GM23248 (cell line): ENCODE data around the gene KIF3A. TPM values are rescaled to one million over a fixed set of nuclear protein-coding genes. Genes with fewer than 3 reads are reported as not detected.

Experiments
- DNase-seq: peaks from one replicate; pipeline ENCODE4 v3.0.0-alpha.2; 2015
- H2AFZ ChIP-seq: fragments of 200-600 bp; sonication (generic); 2 replicates; pipeline ENCODE4 v1.6.1; 2016; ENCODE audit warnings: antibody characterized with exemption
- H3F3A ChIP-seq: fragments of 200-600 bp; sonication (generic); 2 replicates; pipeline ENCODE4 v1.6.1; 2016; ENCODE audit warnings: mild to moderate bottlenecking, antibody characterized with exemption, mixed run types; ENCODE audit not compliant: insufficient read depth
- H3K27ac ChIP-seq: fragments of 200-600 bp; sonication (generic); 2 replicates; pipeline ENCODE4 v1.5.1; 2016; ENCODE audit warnings: mild to moderate bottlenecking
- H3K27me3 ChIP-seq: fragments of 200-600 bp; sonication (generic); replicated peaks from 2 replicates; pipeline ENCODE4 v1.6.1; 2016; ENCODE audit warnings: mild to moderate bottlenecking; ENCODE audit not compliant: insufficient read depth
- H3K36me3 ChIP-seq: fragments of 200-600 bp; sonication (generic); 2 replicates; pipeline ENCODE4 v1.6.1; 2016; ENCODE audit warnings: low read depth, mild to moderate bottlenecking
- H3K4me1 ChIP-seq: fragments of 200-600 bp; sonication (generic); 2 replicates; pipeline ENCODE4 v1.6.1; 2016; ENCODE audit warnings: mild to moderate bottlenecking; ENCODE audit not compliant: insufficient read depth
- H3K4me2 ChIP-seq: fragments of 200-600 bp; sonication (generic); one replicate; pipeline ENCODE4 v1.6.1; 2016; ENCODE audit warnings: mild to moderate bottlenecking; ENCODE audit not compliant: unreplicated experiment
- H3K4me3 ChIP-seq: fragments of 200-600 bp; sonication (generic); 2 replicates; pipeline ENCODE4 v1.5.1; 2016; ENCODE audit warnings: mild to moderate bottlenecking
- H3K79me2 ChIP-seq: fragments of 200-600 bp; sonication (generic); 2 replicates; pipeline ENCODE4 v1.6.1; 2016; ENCODE audit warnings: mild to moderate bottlenecking; ENCODE audit not compliant: insufficient read depth
- H3K9ac ChIP-seq: fragments of 200-600 bp; sonication (generic); 2 replicates; pipeline ENCODE4 v1.6.1; 2016; ENCODE audit warnings: mild to moderate bottlenecking
- H3K9me2 ChIP-seq: fragments of 200-600 bp; sonication (generic); 2 replicates; pipeline ENCODE4 v1.6.1; 2016; ENCODE audit warnings: mixed run types, mild to moderate bottlenecking, moderate library complexity; ENCODE audit not compliant: insufficient read depth
- H3K9me3 ChIP-seq: fragments of 200-600 bp; sonication (generic); one replicate; pipeline ENCODE4 v1.6.1; 2017; ENCODE audit warnings: low read depth
- H4K20me1 ChIP-seq: fragments of 200-600 bp; sonication (generic); 2 replicates; pipeline ENCODE4 v1.6.0; 2016; ENCODE audit not compliant: insufficient read depth
- EZH2 ChIP-seq: fragments of 200-600 bp; sonication (generic); IDR thresholded peaks from 2 replicates; pipeline ENCODE4 v1.6.1; 2018; ENCODE audit warnings: antibody characterized with exemption, mild to moderate bottlenecking; ENCODE audit not compliant: insufficient read depth, poor library complexity, severe bottlenecking
- EZH2phosphoT487 ChIP-seq: fragments of 200-600 bp; sonication (generic); IDR thresholded peaks from 2 replicates; pipeline ENCODE4 v1.6.1; 2018; ENCODE audit warnings: antibody characterized with exemption, moderate library complexity, mild to moderate bottlenecking, low read depth; ENCODE audit not compliant: insufficient read depth
- WGBS, 2 experiments: methylation state at CpG; one replicate each; pipeline ENCODE4 v1.1.6; 2015 to 2017; ENCODE audit warnings: low lambda C conversion rate in 2 of 2, low coverage in 1 of 2; ENCODE audit errors: missing lambda C conversion rate in 2 of 2; 5-methylcytosine and 5-hydroxymethylcytosine counted together
- in situ Hi-C: fragments of 300-500 bp; cut with MboI; formaldehyde crosslinking; loops from 2 replicates; pipeline ENCODE4 v1.15.0; 2020
- polyA plus RNA-seq: library from polyadenylated mRNA; unstranded; fragments of >200 nt; fragmentation: Nextera tagmentation; extraction: Ambion mirVana; gene quantifications from 2 replicates; pipeline ENCODE4 v1.2.1, GENCODE V29; 2016
- total RNA-seq: library from RNA; depleted of rRNA; stranded (reverse); fragments of >200 nt; shearing (Covaris generic); gene quantifications from 2 replicates; pipeline ENCODE4 v1.2.3, GENCODE V29; 2014; rRNA removed

KIF3A gene
- total RNA-seq (6.8 TPM in 2 replicates), polyA plus RNA-seq (13.9 and 18.8 TPM in 2 replicates)

GRCh38 chr5:132736853-132737833 is at the start of gene KIF3A:
Gene KIF3A (minus strand): TSS chr5:132737546. CDS start chr5:132737419, 127 bp downstream.
- H3K4me3 ChIP-seq, result peak within 1 kb of the TSS; percentile 87
- no peaks in the 10 kb centered on the region for H3K27me3 ChIP-seq
- 1 to 2% methylated on average over 67 to 78 of the region's 81 CpGs for WGBS, 2 experiments
- DNase-seq, result peak; percentile 98
- no peaks in the 10 kb centered on the region for H3F3A ChIP-seq
- no peaks in the 10 kb centered on the region for H3K9me3 ChIP-seq
- H2AFZ ChIP-seq, result peak within 1 kb of the TSS; percentile 87
- in situ Hi-C loops, result no loop called here
- peaks cover 7% of the 10 kb centered on the region for H3K4me1 ChIP-seq
- peak within 1 kb of the TSS; percentile 78 for H3K9ac ChIP-seq
- H3K36me3 ChIP-seq, result no peaks in the 10 kb centered on the region
- TF ChIP-seq EZH2, result no peak
- no peak for TF ChIP-seq EZH2phosphoT487
- H3K27ac ChIP-seq, result 0 out of 2 replicates have a peak within 1 kb of the TSS, but pooled peaks have one; percentile 6
- H4K20me1 ChIP-seq, result no peaks in the 10 kb centered on the region
- peak within 1 kb of the TSS; percentile 80 for H3K4me2 ChIP-seq
- no peaks in the 10 kb centered on the region for H3K9me2 ChIP-seq
- H3K79me2 ChIP-seq, result peaks cover 35% of the 10 kb centered on the region

GRCh38 chr5:132787076-132787475 is 49.7 kb upstream of the KIF3A start:
- in situ Hi-C loops, result no loop called here
- no peak for TF ChIP-seq EZH2phosphoT487
- no peak for TF ChIP-seq EZH2
- no peaks in the 10 kb centered on the region for H3K27me3 ChIP-seq

GRCh38 chr5:132785864-132786263 is 48.5 kb upstream of the KIF3A start:
- no peaks in the 10 kb centered on the region for H3K36me3 ChIP-seq
- DNase-seq, result no peak
- no peak overlapping the region for H3K4me2 ChIP-seq
- H3K9me3 ChIP-seq, result no peaks in the 10 kb centered on the region
- no peaks in the 10 kb centered on the region for H4K20me1 ChIP-seq
- WGBS, 2 experiments, result 92 to 93% methylated on average over 4 of the region's 4 CpGs
- H3F3A ChIP-seq, result no peaks in the 10 kb centered on the region; the same call in 1 of the 2 replicates
- TF ChIP-seq EZH2 (no peak), EZH2phosphoT487 (no peak)
- H3K9me2 ChIP-seq, result no peaks in the 10 kb centered on the region
- H3K9ac ChIP-seq, result no peak overlapping the region
- peaks cover 35% of the 10 kb centered on the region for H3K4me1 ChIP-seq
- in situ Hi-C loops, result no loop called here
- H3K4me3 ChIP-seq, result no peak overlapping the region
- H3K27ac ChIP-seq, result no peak overlapping the region
- H2AFZ ChIP-seq, result no peak overlapping the region
- no peaks in the 10 kb centered on the region for H3K79me2 ChIP-seq
- no peaks in the 10 kb centered on the region for H3K27me3 ChIP-seq

More at GRCh38 chr5:132787076-132787475, 49.7 kb upstream of the KIF3A start:
- peaks cover 27% of the 10 kb centered on the region for H3K4me1 ChIP-seq
- H3K79me2 ChIP-seq, result no peaks in the 10 kb centered on the region
- no peak overlapping the region for H3K4me3 ChIP-seq
- 100% methylated on average over 1 of the region's 1 CpG for WGBS, 2 experiments
- no peaks in the 10 kb centered on the region; the same call in 1 of the 2 replicates for H3F3A ChIP-seq
- no peak overlapping the region for H3K4me2 ChIP-seq
- H3K9me3 ChIP-seq, result no peaks in the 10 kb centered on the region
- H3K36me3 ChIP-seq, result no peaks in the 10 kb centered on the region
- DNase-seq, result peak; percentile 81
- no peak overlapping the region for H3K9ac ChIP-seq
- no peaks in the 10 kb centered on the region for H3K9me2 ChIP-seq
- H4K20me1 ChIP-seq, result no peaks in the 10 kb centered on the region
- no peak overlapping the region for H2AFZ ChIP-seq
- no peak overlapping the region for H3K27ac ChIP-seq

GRCh38 chr5:132785365-132785764 is 48.0 kb upstream of the KIF3A start:
- Histone ChIP-seq H3F3A (no peaks in the 10 kb centered on the region; the same call in 1 of the 2 replicates), H3K4me3 (no peak overlapping the region), H3K27me3 (no peaks in the 10 kb centered on the region), H3K79me2 (no peaks in the 10 kb centered on the region), H3K27ac (no peak overlapping the region), H3K9me3 (no peaks in the 10 kb centered on the region), H3K36me3 (no peaks in the 10 kb centered on the region), H3K9me2 (no peaks in the 10 kb centered on the region), H3K9ac (no peak overlapping the region), H4K20me1 (no peaks in the 10 kb centered on the region), H3K4me1 (peaks cover 35% of the 10 kb centered on the region), H2AFZ (no peak overlapping the region), H3K4me2 (no peak overlapping the region)
- no peak for DNase-seq
- TF ChIP-seq EZH2, result no peak
- no peak for TF ChIP-seq EZH2phosphoT487
- 87 to 88% methylated on average over 5 of the region's 5 CpGs for WGBS, 2 experiments
- in situ Hi-C loops, result no loop called here
